ENCODE measurements around the gene RASD2. TPM values are rescaled to one million over a fixed set of nuclear protein-coding genes. Genes with fewer than 3 reads are reported as not detected.

The RASD2 gene
- total and polyA plus RNA-seq, 10 of the 15 experiments (the other 5 are each of a cell fraction or from before 2014, with no cell fraction given): 0.03 TPM; not detected in 9

GRCh38 chr22:35549328-35549727 lies 8.7 kb downstream of the RASD2 start:
- intact Hi-C loops (cut with micrococcal nuclease; ENCODE audit: unreplicated experiment) (no loop called here), in situ Hi-C loops (cut with MboI) (no loop called here)
- ATAC-seq (no peak), DNase-seq (ENCODE audit: low read depth, low spot score) (no peak), FAIRE-seq (no peak)
- SMC1A ChIA-PET (ENCODE audit: uncharacterized antibody, unreplicated experiment): no interaction called here
- Histone ChIP-seq H3K9me3 (replicated peaks; ENCODE audit: control insufficient read depth, insufficient read depth, low read length) (no peaks in the 10 kb centered on the region), H3K27me3 (replicated peaks in 1 of 2; ENCODE audit: control insufficient read depth in 2 of 2, insufficient read depth in 2 of 2, low read length in 1 of 2) (peaks cover 0 to 3% of the 10 kb centered on the region in 2 experiments; a peak in 3 of 4 replicates), H3K4me1 (ENCODE audit: control insufficient read depth, insufficient read depth, low read length) (peaks cover 4% of the 10 kb centered on the region), H3K36me3 (ENCODE audit: control insufficient read depth in 2 of 2, insufficient read depth in 2 of 2, low read length in 1 of 2) (no peaks in the 10 kb centered on the region), H4K20me1 (ENCODE audit: control insufficient read depth, insufficient read depth) (no peaks in the 10 kb centered on the region), H3K4me2 (ENCODE audit: control insufficient read depth, insufficient read depth) (no peak overlapping the region), H2AFZ (ENCODE audit: control insufficient read depth, low read depth, low read length) (no peak overlapping the region), H3K4me3 (no peak overlapping the region), H3K27ac (ENCODE audit: control insufficient read depth, insufficient read depth) (no peak overlapping the region), H3K9ac (ENCODE audit: control insufficient read depth, insufficient read depth, low read length) (no peak overlapping the region), H3K79me2 (ENCODE audit: control insufficient read depth, insufficient read depth, low read length) (no peaks in the 10 kb centered on the region)
- 52% methylated on average over 11 of the region's 11 CpGs for WGBS (ENCODE audit: insufficient coverage, insufficient replicate concordance, low lambda C conversion rate, missing lambda C conversion rate)
- POLR2A ChIA-PET: interaction anchor here (0.6 kb wide), 1 partner anchor 30 kb away, joined by 4 read pairs; no protein-coding TSS in a partner anchor
- no TSS peak for BruUV-seq (replicated peaks)
- RAD21 ChIA-PET (ENCODE audit: unreplicated experiment): no interaction called here
- TF ChIP-seq TBL1XR1 (IDR thresholded peaks at IDR 0.05; ENCODE audit: low read depth, low read length): no peak
- TF ChIP-seq GATAD2B (conservative IDR thresholded peaks at IDR 0.05; ENCODE audit: low read depth): no peak
- no peak for TF ChIP-seq CEBPZ (IDR thresholded peaks at IDR 0.05; ENCODE audit: low read depth, low read length)
- no peak for TF ChIP-seq NR2F1 (conservative IDR thresholded peaks at IDR 0.05)
- no peak for TF ChIP-seq SIN3A (IDR thresholded peaks at IDR 0.05; ENCODE audit: low read depth, low read length)
- no peak for TF ChIP-seq CREB1 (IDR thresholded peaks at IDR 0.05; ENCODE audit: low read depth)
- no peak for TF ChIP-seq SRF (IDR thresholded peaks at IDR 0.05; ENCODE audit: low read depth in 2 of 2, low read length in 2 of 2)
- TF ChIP-seq USF1 (IDR thresholded peaks at IDR 0.05; ENCODE audit: borderline replicate concordance, extremely low read length, insufficient read depth, low read depth, low read length): no peak
- no peak for TF ChIP-seq EZH2 (IDR thresholded peaks at IDR 0.05; ENCODE audit: borderline replicate concordance, control insufficient read depth, low read depth, low read length)
- CTCF ChIA-PET: no interaction called here

Data from GM12878 (cell line).